ENCODE results near the gene ACE.

DNA sequence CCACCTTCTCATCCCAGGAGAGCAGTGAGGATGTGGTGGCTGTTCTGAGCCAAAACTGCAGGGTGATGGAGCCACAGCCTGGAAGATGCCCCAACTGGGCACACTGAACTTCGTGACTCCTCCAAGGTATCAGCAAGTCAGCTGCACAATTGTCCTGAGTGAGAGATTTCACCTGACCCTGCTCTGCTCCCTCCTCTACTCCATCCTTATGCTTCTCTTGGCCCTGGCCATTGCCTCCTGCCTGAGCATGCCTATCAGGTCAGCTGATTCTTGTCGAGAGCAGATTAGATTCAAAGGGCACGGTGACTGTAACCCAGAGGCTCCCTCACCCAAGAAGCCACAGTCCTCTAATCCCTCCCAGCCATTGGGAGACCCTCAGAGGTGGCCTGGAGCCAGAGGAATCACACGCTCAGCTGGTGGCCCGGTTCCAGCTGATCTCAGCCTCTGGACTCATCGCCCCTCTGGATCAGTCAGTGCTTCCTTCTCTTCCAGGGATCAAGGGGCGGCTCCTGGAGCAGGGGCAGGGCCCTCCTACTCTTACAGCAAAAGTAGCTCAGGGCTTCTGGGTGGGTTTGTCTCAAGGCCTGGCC is 23.8 kb upstream of the ACE start:
- TF ChIP-seq, protein P1, sequence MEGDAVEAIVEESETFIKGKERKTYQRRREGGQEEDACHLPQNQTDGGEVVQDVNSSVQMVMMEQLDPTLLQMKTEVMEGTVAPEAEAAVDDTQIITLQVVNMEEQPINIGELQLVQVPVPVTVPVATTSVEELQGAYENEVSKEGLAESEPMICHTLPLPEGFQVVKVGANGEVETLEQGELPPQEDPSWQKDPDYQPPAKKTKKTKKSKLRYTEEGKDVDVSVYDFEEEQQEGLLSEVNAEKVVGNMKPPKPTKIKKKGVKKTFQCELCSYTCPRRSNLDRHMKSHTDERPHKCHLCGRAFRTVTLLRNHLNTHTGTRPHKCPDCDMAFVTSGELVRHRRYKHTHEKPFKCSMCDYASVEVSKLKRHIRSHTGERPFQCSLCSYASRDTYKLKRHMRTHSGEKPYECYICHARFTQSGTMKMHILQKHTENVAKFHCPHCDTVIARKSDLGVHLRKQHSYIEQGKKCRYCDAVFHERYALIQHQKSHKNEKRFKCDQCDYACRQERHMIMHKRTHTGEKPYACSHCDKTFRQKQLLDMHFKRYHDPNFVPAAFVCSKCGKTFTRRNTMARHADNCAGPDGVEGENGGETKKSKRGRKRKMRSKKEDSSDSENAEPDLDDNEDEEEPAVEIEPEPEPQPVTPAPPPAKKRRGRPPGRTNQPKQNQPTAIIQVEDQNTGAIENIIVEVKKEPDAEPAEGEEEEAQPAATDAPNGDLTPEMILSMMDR (IDR thresholded peaks at IDR 0.05), result no peak
- TF ChIP-seq POLR2A (IDR thresholded peaks at IDR 0.05) (no peak), POLR2AphosphoS5 (IDR thresholded peaks at IDR 0.05) (no peak)

Data from breast epithelium (tissue), 3 donors.